Keratinocyte (primary cell): Measurements from ENCODE around the gene TENM3. TPM values are rescaled to one million over a fixed set of nuclear protein-coding genes. Genes with fewer than 3 reads are reported as not detected.

Experiments used
- DNase-seq: peaks from one replicate; pipeline ENCODE4 v3.0.0-alpha.2; 2011; ENCODE audit warnings: low read depth, missing footprints, low spot score
- FAIRE-seq: peaks from 2 replicates; lab custom pipeline; 2011; peaks lifted over from hg19 to GRCh38; lab: Jason Lieb, UNC
- H2AFZ ChIP-seq: 2 replicates; pipeline ENCODE4 v1.6.0; 2012; ENCODE audit warnings: low read length, control low read depth, inconsistent platforms; ENCODE audit not compliant: control insufficient read depth
- H3K27ac ChIP-seq: 2 replicates; pipeline ENCODE4 v1.5.1; 2011; ENCODE audit warnings: low read length; ENCODE audit not compliant: control insufficient read depth, insufficient read depth
- H3K27me3 ChIP-seq: 3 replicates; pipeline ENCODE4 v1.6.0; 2011; ENCODE audit warnings: low read length; ENCODE audit not compliant: control insufficient read depth, insufficient read depth; ENCODE audit errors: extremely low read depth
- H3K36me3 ChIP-seq, 2 experiments: 2 replicates in 1 of 2; 3 replicates in 1 of 2; pipeline ENCODE4 v1.5.1; 2011; ENCODE audit warnings: low read length in 2 of 2, mild to moderate bottlenecking in 1 of 2; ENCODE audit not compliant: control insufficient read depth in 2 of 2, insufficient read depth in 2 of 2; ENCODE audit errors: extremely low read depth in 1 of 2
- H3K4me1 ChIP-seq: 3 replicates; pipeline ENCODE4 v1.5.1; 2011; ENCODE audit warnings: low read length; ENCODE audit not compliant: control insufficient read depth, insufficient read depth; ENCODE audit errors: extremely low read depth
- H3K4me2 ChIP-seq: 3 replicates; pipeline ENCODE4 v1.6.0; 2011; ENCODE audit warnings: low read depth, low read length; ENCODE audit not compliant: control insufficient read depth, insufficient read depth; ENCODE audit errors: extremely low read depth
- H3K4me3 ChIP-seq, 3 experiments: fragments of 200-600 bp in 1 of 3; sonication (generic) in 1 of 3; 2 replicates in 2 of 3; 3 replicates in 1 of 3; pipeline ENCODE4 v1.5.1; 2011 to 2016; ENCODE audit warnings: low read length in 3 of 3, mild to moderate bottlenecking in 3 of 3, control low read depth in 2 of 3, inconsistent platforms in 1 of 3, low read depth in 1 of 3, mixed read lengths in 1 of 3, mixed run types in 1 of 3, moderate library complexity in 1 of 3; ENCODE audit not compliant: control insufficient read depth in 2 of 3, insufficient read depth in 2 of 3; ENCODE audit errors: extremely low read depth in 1 of 3
- H3K79me2 ChIP-seq: 2 replicates; pipeline ENCODE4 v1.6.0; 2012; ENCODE audit warnings: low read length; ENCODE audit not compliant: control insufficient read depth, insufficient read depth
- H3K9ac ChIP-seq: 3 replicates; pipeline ENCODE4 v1.6.0; 2011; ENCODE audit warnings: low read length; ENCODE audit not compliant: control insufficient read depth, insufficient read depth; ENCODE audit errors: extremely low read depth
- H3K9me1 ChIP-seq: 3 replicates; pipeline ENCODE4 v1.6.0; 2011; ENCODE audit warnings: low read length; ENCODE audit not compliant: control insufficient read depth, insufficient read depth; ENCODE audit errors: extremely low read depth
- H3K9me3 ChIP-seq: 2 replicates; pipeline ENCODE4 v1.5.1; 2012; ENCODE audit warnings: low read depth, low read length; ENCODE audit not compliant: control insufficient read depth
- H4K20me1 ChIP-seq: 3 replicates; pipeline ENCODE4 v1.6.0; 2011; ENCODE audit warnings: low read length; ENCODE audit not compliant: control insufficient read depth, insufficient read depth; ENCODE audit errors: extremely low read depth
- EZH2 ChIP-seq: IDR thresholded peaks from one replicate; pipeline ENCODE4 v1.6.1; 2012; ENCODE audit warnings: inconsistent platforms, mild to moderate bottlenecking, low read length, moderate library complexity
- dilution Hi-C: fragments of 300-500 bp; cut with MboI; formaldehyde crosslinking; loops from one replicate; pipeline ENCODE4 v1.7.0; 2020; ENCODE audit warnings: low sequenced_read_pairs; ENCODE audit not compliant: extremely low pct_ligation_motif_present
- polyA plus RNA-seq, 5 experiments: library from polyadenylated mRNA; depleted of rRNA in 3 of 5; stranded (reverse) in 3 of 5; stranded (forward) in 1 of 5; unstranded in 1 of 5; fragments of >200 nt; gene quantifications; 1 replicate in 1 of 5; 2 replicates in 3 of 5; 3 replicates in 1 of 5; pipeline versions ENCODE4 v1.2.1 to v1.2.3, GENCODE V29; 2011 to 2012; ENCODE audit warnings: missing spikeins in 2 of 5, low read depth in 1 of 5, low replicate concordance in 1 of 5
- TF ChIP-seq, protein P1 (sequence below), 3 experiments: IDR thresholded peaks in 1 of 3; conservative IDR thresholded peaks in 1 of 3; optimal IDR thresholded peaks in 1 of 3; 2 replicates in 2 of 3; 3 replicates in 1 of 3; pipeline versions ENCODE3 to v1.5.1; 2011; ENCODE audit warnings: low read length in 3 of 3, mild to moderate bottlenecking in 3 of 3, moderate library complexity in 2 of 3, control low read depth in 1 of 3, inconsistent platforms in 1 of 3; ENCODE audit not compliant: insufficient read depth in 2 of 3; ENCODE audit errors: extremely low read depth in 1 of 3

The TENM3 gene
- polyA plus RNA-seq, 1 donor (not counting 4 experiments of a cell fraction or from before 2014, with no cell fraction given) = 17.0 TPM

DNA sequence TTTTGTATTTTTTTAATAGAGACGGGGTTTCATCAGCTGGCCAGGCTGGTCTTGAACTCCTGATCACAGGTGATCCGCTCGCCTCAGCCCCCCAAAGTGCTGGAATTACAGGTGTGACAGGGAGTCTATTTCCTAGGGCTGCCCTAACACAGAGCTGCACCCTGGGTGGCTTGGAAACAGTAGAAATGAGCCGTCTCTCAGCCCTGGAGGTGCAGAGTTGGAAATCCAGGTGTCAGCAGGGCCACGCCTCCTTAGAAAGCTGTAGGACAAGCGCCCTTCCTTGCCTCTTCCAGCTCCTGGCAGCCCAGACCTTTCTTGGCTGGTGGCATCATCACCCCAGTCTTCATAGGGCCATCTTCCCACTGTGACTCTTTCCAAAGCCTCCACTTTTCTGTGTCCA is 602.4 kb downstream of the TENM3 start:
- no peak for FAIRE-seq
- no peaks in the 10 kb centered on the region for H3K36me3 ChIP-seq
- no peak overlapping the region for H3K27ac ChIP-seq
- H3K9me1 ChIP-seq = no peaks in the 10 kb centered on the region
- dilution Hi-C loops = no loop called here
- no peak overlapping the region for H2AFZ ChIP-seq
- no peak overlapping the region for H3K9ac ChIP-seq
- no peak overlapping the region for H3K4me3 ChIP-seq
- H3K4me2 ChIP-seq = no peak overlapping the region
- H4K20me1 ChIP-seq = no peaks in the 10 kb centered on the region
- peaks cover 26% of the 10 kb centered on the region for H3K4me1 ChIP-seq
- DNase-seq = no peak
- H3K9me3 ChIP-seq = no peaks in the 10 kb centered on the region
- no peaks in the 10 kb centered on the region for H3K79me2 ChIP-seq
- TF ChIP-seq, protein P1, sequence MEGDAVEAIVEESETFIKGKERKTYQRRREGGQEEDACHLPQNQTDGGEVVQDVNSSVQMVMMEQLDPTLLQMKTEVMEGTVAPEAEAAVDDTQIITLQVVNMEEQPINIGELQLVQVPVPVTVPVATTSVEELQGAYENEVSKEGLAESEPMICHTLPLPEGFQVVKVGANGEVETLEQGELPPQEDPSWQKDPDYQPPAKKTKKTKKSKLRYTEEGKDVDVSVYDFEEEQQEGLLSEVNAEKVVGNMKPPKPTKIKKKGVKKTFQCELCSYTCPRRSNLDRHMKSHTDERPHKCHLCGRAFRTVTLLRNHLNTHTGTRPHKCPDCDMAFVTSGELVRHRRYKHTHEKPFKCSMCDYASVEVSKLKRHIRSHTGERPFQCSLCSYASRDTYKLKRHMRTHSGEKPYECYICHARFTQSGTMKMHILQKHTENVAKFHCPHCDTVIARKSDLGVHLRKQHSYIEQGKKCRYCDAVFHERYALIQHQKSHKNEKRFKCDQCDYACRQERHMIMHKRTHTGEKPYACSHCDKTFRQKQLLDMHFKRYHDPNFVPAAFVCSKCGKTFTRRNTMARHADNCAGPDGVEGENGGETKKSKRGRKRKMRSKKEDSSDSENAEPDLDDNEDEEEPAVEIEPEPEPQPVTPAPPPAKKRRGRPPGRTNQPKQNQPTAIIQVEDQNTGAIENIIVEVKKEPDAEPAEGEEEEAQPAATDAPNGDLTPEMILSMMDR (optimal IDR thresholded peaks at IDR 0.05 in 1 of 3, IDR thresholded peaks at IDR 0.05 in 1 of 3, conservative IDR thresholded peaks at IDR 0.05 in 1 of 3; ENCODE audit: extremely low read depth in 1 of 3, insufficient read depth in 2 of 3, low read length in 3 of 3) = no peak
- TF ChIP-seq EZH2 = no peak
- H3K27me3 ChIP-seq = no peaks in the 10 kb centered on the region

DNA sequence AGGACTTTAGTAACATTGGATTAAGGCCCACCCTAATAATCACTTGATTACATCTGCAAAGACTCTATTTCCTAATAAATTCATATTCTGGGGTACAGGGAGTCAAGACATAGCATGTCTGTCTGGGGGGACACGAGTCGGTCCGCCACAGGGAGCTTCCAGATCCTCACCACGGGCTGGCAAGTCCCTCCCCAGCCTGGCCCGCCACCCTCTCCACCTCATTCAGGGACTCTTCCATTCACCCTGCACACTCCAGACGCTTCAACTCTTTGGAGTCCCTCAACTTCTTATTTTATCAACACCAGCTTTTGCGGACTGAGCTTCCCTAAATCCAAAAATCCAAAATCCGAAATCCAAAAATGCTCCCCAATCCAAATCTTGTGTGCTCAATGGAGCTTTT is 602.8 kb downstream of the TENM3 start:
- Histone ChIP-seq H3K9ac (no peak overlapping the region), H3K4me2 (no peak overlapping the region), H4K20me1 (no peaks in the 10 kb centered on the region), H3K79me2 (no peaks in the 10 kb centered on the region), H2AFZ (no peak overlapping the region), H3K4me3 (no peak overlapping the region), H3K27me3 (no peaks in the 10 kb centered on the region), H3K9me3 (no peaks in the 10 kb centered on the region), H3K27ac (no peak overlapping the region), H3K9me1 (no peaks in the 10 kb centered on the region), H3K36me3 (no peaks in the 10 kb centered on the region), H3K4me1 (peaks cover 26% of the 10 kb centered on the region)
- no peak for DNase-seq
- no peak for TF ChIP-seq EZH2
- FAIRE-seq = no peak
- dilution Hi-C loops = no loop called here
